B cell (primary cell): ENCODE data around the gene NMU.

Experiments used
- CTCF ChIP-seq: fragments of 200-600 bp; IDR thresholded peaks from one replicate; pipeline ENCODE4 v1.8.0; 2022; ENCODE audit warnings: antibody characterized with exemption, mild to moderate bottlenecking
- EZH2 ChIP-seq: IDR thresholded peaks from 2 replicates; pipeline ENCODE4 v1.6.1; 2012; ENCODE audit warnings: borderline replicate concordance, low read depth, mild to moderate bottlenecking, moderate library complexity, low read length; ENCODE audit not compliant: insufficient read depth, poor library complexity, severe bottlenecking

- TF ChIP-seq CTCF, result no peak
- no peak for TF ChIP-seq EZH2
Observed at GRCh38 chr4:55663145-55663544, 27.0 kb upstream of the NMU start.
